NCI-H128 (cell line): ENCODE results near the gene ABLIM2.
A peak's percentile ranks its signal among the peaks of the same experiment; 100 is the strongest.

Experiments
- DNase-seq: peaks from one replicate; lab custom pipeline; 2025; ENCODE audit not compliant: unreplicated experiment; lab: John Stamatoyannopoulos, UW

The ABLIM2 gene

DNA sequence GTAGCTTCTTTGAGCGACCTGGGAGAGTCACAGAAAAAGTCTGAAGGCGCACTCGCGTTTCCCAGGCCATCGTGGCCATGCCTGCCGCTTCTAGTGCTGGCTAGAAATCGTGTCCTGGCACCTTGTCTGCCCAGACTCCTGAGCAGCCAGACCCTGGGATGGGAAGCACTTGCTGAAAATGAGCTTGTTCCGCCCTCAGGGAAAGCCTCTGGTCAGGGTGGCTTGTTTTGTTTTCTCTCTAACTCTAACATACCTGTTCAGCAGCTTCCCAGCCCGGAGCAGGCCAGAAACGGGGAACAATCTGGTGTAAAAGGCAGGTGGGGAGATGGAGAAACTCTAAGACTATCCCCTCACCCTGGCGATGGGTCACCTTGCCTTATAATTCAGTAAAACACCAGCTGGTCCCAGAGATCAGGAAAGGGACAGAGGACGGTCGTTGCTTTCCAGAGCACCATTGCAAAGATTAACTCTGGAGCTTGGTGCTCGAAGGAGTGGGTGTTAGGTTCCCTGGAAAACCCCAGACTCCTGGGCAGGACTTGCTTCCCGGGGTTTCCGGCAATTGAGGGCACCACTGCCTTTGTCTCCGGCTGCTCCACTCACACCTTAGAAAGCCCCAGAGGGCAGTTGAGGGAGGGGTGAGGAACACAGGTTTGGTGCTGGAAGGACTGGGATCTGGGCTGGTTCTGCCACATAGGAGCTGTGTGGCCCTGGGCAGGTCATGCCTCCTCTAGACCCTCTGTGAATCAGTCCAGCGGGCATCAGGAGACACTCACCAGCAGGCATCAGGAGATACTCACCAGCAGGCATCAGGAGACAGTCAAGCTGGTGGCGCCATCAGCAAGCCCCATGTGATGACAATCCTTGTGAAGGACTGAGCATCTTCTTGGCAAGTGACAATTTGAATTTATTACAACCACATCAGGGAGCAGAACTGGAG is 36.0 kb upstream of the ABLIM2 start:
- DNase-seq: no peak

DNA sequence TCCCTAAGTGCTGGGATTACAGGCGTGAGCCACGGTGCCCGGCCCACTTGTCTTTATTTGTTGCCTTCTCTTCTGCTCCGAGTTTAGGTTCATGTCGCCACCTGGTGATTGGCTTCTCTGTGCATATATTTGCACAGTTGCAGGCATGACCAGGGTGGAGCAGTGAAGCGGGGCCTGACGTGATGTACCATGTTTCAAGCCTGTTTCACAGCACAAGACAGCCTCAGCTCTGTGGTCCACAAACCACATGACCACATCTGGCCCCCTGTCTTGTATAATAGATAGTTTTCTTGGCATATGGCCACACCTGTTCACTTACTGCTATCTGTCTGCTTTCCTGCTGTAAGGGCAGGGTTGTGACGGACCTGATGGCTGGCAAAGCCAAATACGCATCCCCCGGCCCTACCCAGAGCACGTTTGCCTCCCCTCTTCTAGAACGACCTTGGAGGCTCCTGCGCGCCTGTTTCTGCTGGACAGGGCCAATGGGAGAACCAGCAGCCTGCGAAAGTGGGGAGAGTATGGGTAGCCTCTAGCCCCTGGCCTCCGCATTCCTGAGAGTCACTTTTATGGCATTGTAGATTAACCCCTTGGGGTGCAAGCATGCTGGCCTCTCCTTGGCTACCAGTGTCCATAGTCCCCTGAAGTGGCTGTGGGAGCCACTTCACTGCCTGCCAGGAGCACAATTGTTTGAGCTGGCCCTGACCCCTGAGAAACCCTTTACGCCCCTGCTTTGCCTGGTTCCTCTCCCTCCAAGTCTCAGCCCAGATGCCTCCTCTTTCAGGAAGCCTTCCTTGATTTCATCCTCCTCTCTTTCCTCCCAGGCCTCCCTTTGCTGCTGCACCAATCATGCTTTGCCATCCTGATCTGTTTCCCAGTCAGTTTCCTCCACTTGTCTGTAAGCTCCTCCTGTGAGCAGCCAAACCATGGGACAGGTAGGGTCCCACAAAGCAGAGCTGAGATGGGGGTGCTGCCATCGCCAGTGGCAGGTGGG is 34.4 kb upstream of the ABLIM2 start:
- DNase-seq: no peak

DNA sequence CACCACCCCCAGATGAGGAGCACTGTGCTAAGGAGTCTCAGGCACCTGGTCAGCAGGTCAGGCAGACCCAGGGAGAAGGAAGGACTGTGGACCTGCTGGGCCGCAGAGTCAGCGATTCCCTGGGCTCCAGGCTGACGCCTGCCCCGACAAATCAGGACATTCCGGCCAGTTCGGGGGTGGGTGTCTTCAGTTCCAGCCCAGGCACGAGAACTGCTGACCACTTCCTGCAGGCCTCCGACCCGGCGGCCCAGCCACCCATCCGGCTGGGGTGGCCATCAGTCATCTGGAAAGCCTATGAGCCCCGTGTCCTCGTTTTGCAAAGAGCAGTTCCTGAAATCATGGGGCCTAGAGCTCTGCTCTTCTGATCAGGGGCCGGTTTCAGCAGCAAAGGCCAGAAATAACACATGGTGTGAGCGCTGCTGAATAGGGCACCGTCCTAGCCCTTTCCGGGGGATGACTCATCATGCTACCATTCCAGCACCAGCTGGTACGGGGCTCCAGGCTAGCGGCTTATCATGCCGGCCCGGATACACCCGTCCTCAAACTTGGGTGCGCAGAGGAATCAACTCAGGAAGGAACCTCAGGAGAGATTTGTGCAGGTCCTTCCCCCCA is 32.6 kb upstream of the ABLIM2 start:
- no peak for DNase-seq

DNA sequence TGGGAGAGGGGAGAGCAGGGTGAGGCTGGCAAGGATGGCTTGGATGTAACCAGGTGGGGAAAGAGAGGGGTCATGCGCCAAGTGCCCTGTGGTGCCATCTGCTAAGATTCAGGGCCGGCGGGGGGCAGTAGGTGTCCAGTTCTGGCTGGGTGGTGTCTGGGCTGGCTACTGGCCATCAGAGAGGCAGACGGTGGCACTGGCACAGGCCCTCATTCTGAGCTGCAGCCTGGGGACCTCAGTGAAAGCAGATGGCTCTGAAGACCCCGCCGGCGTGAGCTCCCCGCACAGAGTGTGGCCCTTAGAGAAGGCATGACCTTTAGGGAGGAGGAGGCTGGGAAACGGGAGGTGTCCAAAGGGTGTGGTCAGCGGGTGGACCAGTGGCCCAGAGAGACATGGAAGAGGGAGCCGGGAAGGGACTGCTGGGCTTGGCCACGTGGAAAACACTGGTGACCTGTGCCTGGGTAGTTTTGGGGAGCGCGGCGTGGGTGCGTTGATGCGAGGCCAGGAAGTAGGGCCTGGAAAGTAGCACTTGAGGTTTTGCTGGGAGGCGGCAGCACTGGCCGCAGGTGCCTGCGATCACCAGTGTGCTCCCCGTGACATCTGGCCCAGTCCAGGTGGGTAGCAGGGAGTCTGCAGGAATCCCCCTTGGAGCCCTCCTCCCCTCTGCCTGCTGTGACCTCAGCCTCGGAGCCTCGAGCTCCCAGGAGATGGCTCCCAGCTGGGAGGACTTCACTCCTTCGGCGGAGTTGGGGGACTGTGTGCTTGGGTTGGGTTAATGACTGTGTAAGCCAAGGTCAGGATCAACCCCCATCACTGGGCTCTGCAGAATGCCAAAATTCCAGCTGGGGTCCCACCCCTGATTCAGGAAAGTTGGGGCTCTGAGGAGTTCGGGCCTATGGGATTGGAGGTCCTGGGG is 31.2 kb upstream of the ABLIM2 start:
- no peak for DNase-seq

DNA sequence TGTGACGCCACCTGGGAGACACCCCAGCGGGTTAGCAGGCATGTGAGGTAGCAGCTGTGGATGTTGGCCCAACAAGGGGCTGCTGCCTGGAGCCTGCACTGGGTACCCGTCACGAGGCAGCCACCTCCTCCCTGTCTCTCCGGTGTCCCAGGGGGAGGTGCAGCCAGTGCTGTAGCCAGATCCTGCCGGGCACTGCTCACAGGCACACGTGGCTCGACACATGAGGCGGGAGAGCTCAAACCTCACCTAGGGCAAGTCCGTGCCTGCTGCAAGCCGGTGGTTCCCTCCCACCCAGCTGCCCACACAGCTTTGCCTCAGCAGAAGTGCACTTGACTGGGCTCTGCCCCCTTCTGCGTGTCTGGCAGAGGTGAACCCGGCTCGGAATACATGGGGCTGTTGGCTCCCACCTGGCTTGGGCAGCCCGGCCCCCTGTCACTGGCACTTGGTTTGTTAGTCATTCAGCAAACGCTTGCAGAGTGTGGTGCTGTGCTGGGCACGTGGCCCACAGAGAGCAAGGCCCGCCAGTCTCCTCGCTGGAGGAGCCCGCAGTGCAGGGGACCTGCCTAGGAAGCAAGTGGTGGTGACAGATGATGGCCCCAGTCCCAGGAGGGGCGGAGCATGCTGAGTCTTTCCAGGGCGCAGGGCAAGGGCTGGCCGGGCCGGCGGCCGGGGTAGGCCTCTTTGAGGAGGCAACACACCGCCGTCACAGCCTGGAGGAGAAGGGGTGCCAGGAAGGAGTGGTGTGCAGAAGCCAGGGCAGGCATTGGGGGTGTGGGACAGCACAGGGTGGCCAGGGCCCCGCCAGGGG is 30.3 kb upstream of the ABLIM2 start:
- peak; percentile 81 for DNase-seq

DNA sequence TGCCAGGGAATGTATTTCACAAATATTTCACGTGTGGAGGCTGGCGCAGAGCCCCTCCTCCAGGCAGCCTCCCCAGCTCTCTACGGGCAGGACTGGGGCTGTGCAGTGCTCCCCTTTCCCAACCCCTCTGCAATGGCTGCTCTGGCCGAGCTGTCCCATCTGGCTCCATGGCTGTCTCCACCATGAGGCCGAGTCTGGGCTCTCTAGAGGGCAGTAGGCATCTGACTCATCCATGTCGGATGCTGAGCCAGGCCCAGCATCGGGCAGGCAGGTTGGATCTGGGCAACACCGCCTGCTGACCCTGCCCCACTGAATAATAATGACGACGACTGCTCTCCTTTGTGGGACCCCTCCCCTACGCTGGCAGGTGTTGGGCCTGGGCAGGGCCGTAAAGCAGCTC is 29.5 kb upstream of the ABLIM2 start:
- no peak for DNase-seq

DNA sequence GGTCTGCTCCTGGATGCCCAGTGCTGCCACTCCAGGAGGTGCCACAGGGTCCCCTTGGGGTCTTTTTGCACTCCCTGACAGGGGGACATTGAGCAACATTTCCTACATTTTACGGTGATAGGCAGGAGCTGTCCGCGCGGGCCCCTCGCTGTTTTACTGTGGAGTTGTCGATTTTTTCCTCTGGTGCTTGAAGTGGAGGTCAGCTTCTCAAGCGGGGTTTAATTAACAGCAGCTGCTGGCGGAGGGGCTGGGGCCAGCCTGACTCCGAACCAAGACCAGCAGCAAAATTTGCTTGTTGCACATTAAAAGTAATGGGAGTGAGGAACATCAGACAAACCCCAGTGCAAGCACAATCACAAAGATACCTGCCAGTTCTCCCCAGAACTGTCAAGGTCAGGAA is 27.3 kb upstream of the ABLIM2 start:
- DNase-seq: no peak

DNA sequence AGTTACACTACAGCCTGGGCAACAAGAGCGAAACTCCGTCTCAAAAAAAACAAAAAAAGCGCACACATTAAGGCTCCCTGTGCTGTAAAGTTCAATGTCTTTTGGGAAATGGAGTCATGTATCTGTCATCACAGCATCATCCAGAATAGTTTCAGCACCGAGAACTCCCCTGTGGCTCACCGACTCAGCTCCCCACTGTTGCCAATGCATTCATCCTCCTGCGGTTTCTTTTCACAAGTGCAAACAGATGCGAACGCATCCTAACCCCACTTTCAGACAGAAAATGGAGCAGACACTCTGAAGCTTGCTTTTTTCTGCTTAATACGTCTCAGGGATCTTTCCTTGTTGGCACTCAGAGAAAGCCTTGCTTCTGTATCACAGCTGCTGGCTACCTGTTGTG is 26.7 kb upstream of the ABLIM2 start:
- DNase-seq: peak; percentile 12

DNA sequence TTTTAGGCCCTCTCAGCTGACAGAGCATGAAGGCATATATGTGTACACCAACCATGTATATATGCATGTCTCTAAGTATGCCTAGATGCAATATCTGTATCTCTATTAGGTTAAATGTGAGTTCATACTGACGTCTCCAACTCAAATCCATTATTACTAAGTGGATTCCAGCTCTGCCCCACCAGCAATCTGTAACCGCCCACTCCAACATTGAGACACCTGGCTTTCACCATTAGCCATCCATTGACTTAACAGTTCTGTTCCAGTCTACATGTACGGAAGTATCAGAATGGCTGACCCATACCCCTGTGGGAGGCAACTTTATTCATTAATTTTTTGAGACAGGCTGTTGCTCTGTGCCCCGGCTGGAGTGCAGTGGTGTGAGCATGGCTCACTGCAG is 25.4 kb upstream of the ABLIM2 start:
- no peak for DNase-seq

DNA sequence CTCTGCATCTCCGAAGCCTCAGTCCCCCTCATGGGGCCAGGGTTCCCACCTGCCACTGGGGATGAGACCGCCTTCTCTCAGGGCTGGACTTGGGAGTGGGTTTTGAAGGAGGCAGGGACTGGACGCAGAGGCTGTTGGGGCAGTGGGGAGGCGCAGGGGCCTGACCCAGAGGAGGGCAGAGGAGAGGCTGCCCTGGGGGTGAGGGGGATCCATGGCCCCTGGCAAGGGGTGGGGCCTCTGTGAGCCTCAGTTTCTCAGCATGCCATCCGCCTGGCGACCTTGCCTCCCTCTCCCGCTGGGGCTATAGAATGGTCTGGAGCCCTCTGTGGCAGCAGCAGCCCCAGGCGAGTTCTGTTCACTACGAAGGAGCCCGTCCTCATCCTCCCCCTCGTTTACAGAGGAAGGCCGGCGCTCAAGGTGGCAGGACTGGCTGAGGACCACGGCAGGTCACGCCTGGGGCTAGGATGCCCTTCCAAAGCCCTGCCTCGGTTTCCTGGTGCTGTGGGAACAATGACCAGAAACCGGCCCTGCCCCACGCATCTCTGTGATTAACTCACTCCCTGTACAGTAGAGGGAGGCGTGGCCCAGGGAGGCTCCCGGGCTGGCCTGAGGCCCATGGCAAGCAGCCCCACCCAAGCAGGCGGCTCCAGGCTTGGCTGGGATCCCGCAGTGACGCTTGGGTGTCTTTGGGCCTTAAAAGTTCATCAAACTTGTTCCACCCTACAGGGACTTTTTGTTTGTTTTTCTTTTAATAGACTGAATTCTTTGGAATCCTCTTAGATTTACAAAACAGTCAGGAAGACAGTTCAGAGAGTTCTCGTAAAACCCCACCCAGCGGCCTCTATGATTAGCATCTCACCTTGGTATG is 24.5 kb upstream of the ABLIM2 start:
- DNase-seq: no peak

DNA sequence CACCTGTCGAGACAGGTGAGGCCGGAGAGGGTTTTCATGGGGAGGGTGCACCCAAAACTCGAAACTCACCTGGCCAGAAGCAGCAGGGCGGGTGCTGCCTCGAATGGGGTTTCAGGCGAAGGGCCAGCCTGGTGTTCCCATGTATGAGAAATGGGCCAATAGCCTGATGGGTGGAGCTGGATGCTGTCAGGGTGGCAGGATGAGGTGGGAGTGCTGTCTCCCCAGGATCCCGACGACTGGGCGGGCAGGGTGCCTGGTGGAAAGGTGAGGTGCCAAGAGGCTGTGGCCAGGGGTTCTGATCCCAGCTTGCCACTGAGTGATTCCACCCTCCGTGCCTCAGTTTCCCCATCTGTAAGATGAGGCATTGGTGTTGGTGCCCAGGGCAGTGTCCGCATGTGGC is 23.7 kb upstream of the ABLIM2 start:
- DNase-seq: no peak

DNA sequence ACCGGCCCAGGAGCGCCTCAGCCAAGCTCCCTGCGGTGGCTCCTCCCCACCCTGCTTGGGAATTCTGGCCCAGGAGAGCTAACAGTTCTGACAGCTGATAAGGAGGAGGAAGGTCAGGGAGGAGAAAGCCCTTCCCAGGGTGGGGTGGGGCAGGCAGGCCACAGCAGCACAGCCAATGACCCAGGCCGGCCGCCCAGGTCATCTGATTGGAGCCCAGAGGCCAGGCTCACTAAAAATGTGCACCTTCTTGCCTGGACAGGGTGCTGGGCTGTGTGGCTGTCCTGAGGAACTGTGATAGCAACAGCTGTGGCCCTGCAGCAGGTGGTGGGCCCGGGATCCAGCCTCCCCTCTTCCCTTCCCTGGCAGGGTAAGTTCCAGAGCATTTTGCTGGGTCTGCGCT is 23.2 kb upstream of the ABLIM2 start:
- no peak for DNase-seq

DNA sequence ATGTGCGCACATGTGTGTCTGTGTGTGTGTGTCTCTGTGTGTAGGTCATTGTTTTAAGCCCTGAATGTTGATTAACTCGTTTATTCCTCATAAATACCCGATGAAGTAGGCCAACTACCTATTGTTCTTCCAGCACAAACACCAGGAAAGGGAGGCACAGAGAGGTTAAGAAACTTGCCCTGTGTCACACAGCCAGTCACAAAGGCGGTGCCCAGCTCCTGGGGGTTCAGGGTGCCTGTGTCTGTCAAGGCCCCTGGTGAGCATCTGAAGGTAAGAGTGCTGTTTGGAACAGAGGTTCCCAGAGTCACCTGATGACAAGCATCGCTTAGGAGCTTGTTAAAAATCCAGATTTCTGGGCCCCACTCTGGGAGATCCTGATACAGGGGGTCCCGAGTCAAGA is 22.5 kb upstream of the ABLIM2 start:
- no peak for DNase-seq

DNA sequence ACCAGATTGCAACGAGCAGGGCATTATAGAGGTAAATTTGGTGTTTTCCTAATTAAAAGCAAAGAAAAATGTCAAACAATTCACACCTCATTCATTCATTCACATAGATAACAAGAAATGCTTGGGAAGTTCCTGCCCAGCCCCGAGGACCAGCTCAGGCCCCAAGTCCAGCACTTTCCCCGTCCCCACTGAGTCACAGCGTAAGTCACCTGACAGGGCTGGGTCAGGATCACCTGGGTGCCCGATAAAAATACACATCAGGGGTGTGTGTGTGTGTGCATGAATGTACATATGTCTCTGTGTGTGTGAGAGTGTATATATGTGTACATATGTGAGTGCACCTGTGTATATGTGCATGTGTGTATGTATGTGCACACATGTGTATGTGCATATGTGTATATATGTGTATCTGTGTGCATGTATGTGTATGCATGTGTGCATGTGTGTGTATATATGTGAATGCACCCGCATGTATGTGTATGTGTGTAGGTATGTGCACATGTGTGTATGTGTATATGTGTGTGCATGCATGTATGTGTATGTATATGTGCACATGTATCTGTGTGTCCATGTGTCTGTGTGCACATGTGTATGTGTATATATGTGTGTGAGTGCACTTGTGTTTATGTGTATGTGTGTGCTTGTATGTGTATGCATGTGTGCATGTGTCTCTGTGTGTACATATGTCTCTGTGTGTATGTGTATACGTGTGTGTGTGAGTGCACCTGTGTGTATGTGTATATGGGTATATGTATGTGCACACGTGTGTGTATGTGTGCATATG is 21.9 kb upstream of the ABLIM2 start:
- DNase-seq: no peak

DNA sequence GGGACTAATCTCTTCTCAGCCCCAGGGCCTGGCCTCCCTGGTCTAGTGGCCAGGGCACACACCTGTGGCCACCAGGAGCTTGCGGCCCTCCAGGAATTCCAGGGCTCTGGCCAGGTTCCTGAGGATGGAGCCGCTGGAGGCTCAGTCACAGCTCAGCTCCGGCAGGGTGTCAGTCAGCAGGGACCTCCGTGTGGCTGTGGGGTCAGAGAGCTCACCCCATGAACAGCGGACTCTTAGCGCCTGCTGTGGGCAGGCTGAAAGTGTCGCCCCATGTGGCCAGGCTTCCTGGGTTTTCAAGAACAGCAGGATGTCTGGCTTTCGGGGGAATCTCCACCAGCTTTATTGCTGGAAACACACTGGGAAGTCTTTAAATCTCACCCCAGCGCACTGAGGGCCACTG is 21.2 kb upstream of the ABLIM2 start:
- DNase-seq: no peak

DNA sequence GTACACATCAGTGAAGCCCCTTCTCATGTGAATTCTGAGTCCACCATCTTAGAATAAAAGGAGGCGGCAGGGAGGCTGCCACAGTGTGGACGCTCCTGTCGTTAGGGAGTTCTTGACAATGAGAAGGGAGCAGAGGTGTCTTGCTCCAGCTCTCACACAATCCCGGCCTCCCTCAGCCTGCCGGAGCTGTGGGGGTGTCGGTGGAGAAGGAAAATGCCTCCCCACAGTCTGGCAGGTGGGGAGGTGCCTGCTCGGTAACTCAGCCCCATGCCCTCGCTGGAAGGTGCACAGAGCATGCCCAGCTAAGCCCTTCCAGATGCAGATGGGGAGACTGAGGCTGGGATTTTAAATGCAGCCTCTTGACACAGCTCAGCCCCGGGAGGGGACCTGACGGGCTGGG is 20.5 kb upstream of the ABLIM2 start:
- DNase-seq: no peak

DNA sequence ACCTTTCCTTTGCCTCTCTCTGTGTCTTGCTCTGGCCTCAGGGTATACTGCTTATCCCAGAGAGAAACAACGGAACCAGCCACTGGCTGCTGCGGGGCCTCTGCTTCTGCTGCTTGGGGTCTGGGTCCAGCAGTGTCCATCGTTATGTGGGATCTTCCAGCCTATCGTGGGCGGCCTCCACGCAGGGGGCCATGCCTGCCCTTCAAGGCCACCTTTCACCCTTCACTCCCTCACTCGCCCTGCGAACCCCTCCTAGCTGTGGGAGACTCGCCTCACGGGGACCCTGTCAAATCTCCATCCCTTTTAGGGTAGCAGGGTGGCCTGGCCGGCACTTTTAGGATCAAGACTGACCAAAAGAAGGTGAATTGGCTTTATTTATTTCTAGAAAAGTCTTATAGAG is 19.3 kb upstream of the ABLIM2 start:
- DNase-seq: no peak

DNA sequence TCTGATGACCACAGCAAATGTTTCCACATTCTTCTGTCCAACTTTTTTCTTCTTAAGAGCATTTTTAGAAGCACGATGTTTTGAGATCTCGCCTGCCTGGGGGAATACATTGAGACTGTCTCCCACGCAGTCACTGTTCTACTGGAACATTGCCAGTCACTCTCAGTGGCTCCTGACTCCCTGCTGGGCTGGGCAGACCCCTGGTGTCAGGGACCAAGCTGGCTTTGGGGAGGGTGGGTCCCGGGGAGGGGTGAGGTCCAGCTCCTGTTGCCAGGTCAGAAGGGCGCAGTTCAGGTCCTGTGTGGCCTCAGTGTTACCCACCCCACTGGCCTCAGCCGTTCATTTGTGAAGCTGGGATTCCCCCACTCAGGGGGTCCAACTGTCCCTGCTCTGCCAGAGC is 18.9 kb upstream of the ABLIM2 start:
- DNase-seq: no peak
